HG03025 (cell line): Measurements from ENCODE around the gene FUT9.

Experiments
- ATAC-seq: cut with Tn5 transposase; IDR thresholded peaks from one replicate; pipeline ENCODE4 v1.9.1; 2021; ENCODE audit warnings: mild to moderate bottlenecking, moderate library complexity; ENCODE audit not compliant: unreplicated experiment, low FRiP score

The FUT9 gene

GRCh38 chr6:96015518-96016333 lies at the start of gene FUT9:
TSS of gene FUT9 (plus strand) at chr6:96015974. CDS start at chr6:96203156, 187,182 bp downstream.
- no peak for ATAC-seq

GRCh38 chr6:95967594-95967993 lies 48.2 kb upstream of the FUT9 start:
- ATAC-seq, result no peak

GRCh38 chr6:95973976-95974375 lies 41.8 kb upstream of the FUT9 start:
- no peak for ATAC-seq

- ATAC-seq, result no peak
Observed at GRCh38 chr6:95978230-95978629, 37.5 kb upstream of the FUT9 start.

GRCh38 chr6:95991906-95992305 lies 23.9 kb upstream of the FUT9 start:
- ATAC-seq, result no peak

- no peak for ATAC-seq
Observed at GRCh38 chr6:95994151-95994550, 21.6 kb upstream of the FUT9 start.

- no peak for ATAC-seq
Observed at GRCh38 chr6:95998133-95998532, 17.6 kb upstream of the FUT9 start.

GRCh38 chr6:96001891-96002575 lies 13.7 kb upstream of the FUT9 start:
- no peak for ATAC-seq

- ATAC-seq, result no peak
Observed at GRCh38 chr6:96002576-96002910, 13.2 kb upstream of the FUT9 start.

- no peak for ATAC-seq
Observed at GRCh38 chr6:96002912-96003311, 12.9 kb upstream of the FUT9 start.

- ATAC-seq, result no peak
Observed at GRCh38 chr6:96007663-96008062, 8.1 kb upstream of the FUT9 start.

GRCh38 chr6:96013531-96013930 lies 2.2 kb upstream of the FUT9 start:
- ATAC-seq, result no peak

GRCh38 chr6:96014846-96015517 lies 792 bp upstream of the FUT9 start:
- ATAC-seq, result no peak

GRCh38 chr6:96016334-96017069 lies 728 bp downstream of the FUT9 start:
- no peak for ATAC-seq

- ATAC-seq, result no peak
Observed at GRCh38 chr6:96017070-96017359, 1.2 kb downstream of the FUT9 start.

- ATAC-seq, result no peak
Observed at GRCh38 chr6:96022225-96022624, 6.5 kb downstream of the FUT9 start.

- ATAC-seq, result no peak
Observed at GRCh38 chr6:96032661-96033060, 16.9 kb downstream of the FUT9 start.

- no peak for ATAC-seq
Observed at GRCh38 chr6:96051555-96051954, 35.8 kb downstream of the FUT9 start.

GRCh38 chr6:96058082-96058481 lies 42.3 kb downstream of the FUT9 start:
- no peak for ATAC-seq

- ATAC-seq, result no peak
Observed at GRCh38 chr6:96059586-96059985, 43.8 kb downstream of the FUT9 start.

GRCh38 chr6:96060249-96060648 lies 44.5 kb downstream of the FUT9 start:
- no peak for ATAC-seq
